H1 (cell line): ENCODE measurements around the gene SPTLC3. TPM values are rescaled to one million over a fixed set of nuclear protein-coding genes. Genes with fewer than 3 reads are reported as not detected.
A peak's percentile ranks its signal among the peaks of the same experiment; 100 is the strongest.

Experiments used
- CTCF ChIA-PET: fragments of 300-600 bp; sonication (Branson Sonifier 250); formaldehyde crosslinking; loops from one replicate; lab custom pipeline; 2021; ENCODE audit not compliant: partially characterized antibody; lab: Charles Lee
- POLR2A ChIA-PET: fragments of 300-600 bp; sonication (Branson Sonifier 250); formaldehyde crosslinking; loops from one replicate; lab custom pipeline; 2021; ENCODE audit warnings: inconsistent platforms; ENCODE audit not compliant: partially characterized antibody; lab: Charles Lee
- DNase-seq, 2 experiments: peaks; one replicate each; pipeline versions ENCODE4 v3.0.0 to v3.0.0-alpha.2; 2010 to 2022; ENCODE audit warnings: low spot score in 2 of 2, low read depth in 1 of 2, mixed read lengths in 1 of 2
- FAIRE-seq: peaks from 2 replicates; lab custom pipeline; 2011; peaks lifted over from hg19 to GRCh38; lab: Jason Lieb, UNC
- H2AFZ ChIP-seq: 2 replicates; pipeline ENCODE4 v1.8.1; 2012; ENCODE audit warnings: low read length, inconsistent platforms
- H2AK5ac ChIP-seq: 2 replicates; pipeline ENCODE4 v1.6.1; 2013; ENCODE audit warnings: low read depth, low read length
- H2BK120ac ChIP-seq: replicated peaks from 2 replicates; pipeline ENCODE3; 2013; ENCODE audit warnings: low read depth, low read length, inconsistent platforms
- H2BK12ac ChIP-seq: 2 replicates; pipeline ENCODE4 v1.6.1; 2013; ENCODE audit warnings: low read depth, low read length
- H2BK15ac ChIP-seq: 2 replicates; pipeline ENCODE4 v1.6.1; 2013; ENCODE audit warnings: low read length
- H2BK20ac ChIP-seq: 2 replicates; pipeline ENCODE4 v1.6.1; 2013; ENCODE audit warnings: low read length
- H2BK5ac ChIP-seq: 2 replicates; pipeline ENCODE4 v1.6.1; 2013; ENCODE audit warnings: low read depth, low read length
- H3K14ac ChIP-seq: 2 replicates; pipeline ENCODE4 v1.6.1; 2013; ENCODE audit warnings: inconsistent platforms; ENCODE audit not compliant: insufficient read length
- H3K18ac ChIP-seq: 2 replicates; pipeline ENCODE4 v1.6.1; 2013; ENCODE audit warnings: low read length; ENCODE audit errors: extremely low read depth
- H3K23ac ChIP-seq: 2 replicates; pipeline ENCODE4 v1.6.1; 2013; ENCODE audit warnings: inconsistent platforms; ENCODE audit not compliant: insufficient read length
- H3K23me2 ChIP-seq: 2 replicates; pipeline ENCODE4 v1.6.1; 2013; ENCODE audit warnings: low read depth, low read length
- H3K27ac ChIP-seq: 2 replicates; pipeline ENCODE4 v1.6.1; 2011; ENCODE audit warnings: low read depth, low read length, inconsistent platforms
- H3K27me3 ChIP-seq, 4 experiments: replicated peaks in 1 of 4; 1 replicate in 1 of 4; 2 replicates in 3 of 4; pipeline versions ENCODE4 v1.6.1 to v1.8.1; 2011 to 2013; ENCODE audit warnings: low read length in 3 of 4, mild to moderate bottlenecking in 3 of 4, inconsistent platforms in 2 of 4, mixed read lengths in 2 of 4, moderate library complexity in 1 of 4; ENCODE audit not compliant: control insufficient read depth in 3 of 4, insufficient read depth in 3 of 4; ENCODE audit errors: extremely low read depth in 1 of 4
- H3K36me3 ChIP-seq, 4 experiments: 2 replicates each; pipeline versions ENCODE4 v1.6.1 to v1.8.1; 2011 to 2013; ENCODE audit warnings: mild to moderate bottlenecking in 4 of 4, low read length in 3 of 4, moderate library complexity in 2 of 4, control low read depth in 1 of 4, inconsistent platforms in 1 of 4; ENCODE audit not compliant: insufficient read depth in 4 of 4, control insufficient read depth in 2 of 4
- H3K4ac ChIP-seq: replicated peaks from 2 replicates; pipeline ENCODE3; 2013; ENCODE audit warnings: low read length, low read depth, mixed read lengths, inconsistent platforms; ENCODE audit not compliant: insufficient read length
- H3K4me1 ChIP-seq, 4 experiments: replicated peaks in 1 of 4; 1 replicate in 1 of 4; 2 replicates in 3 of 4; pipeline versions ENCODE4 v1.6.1 to v1.8.1; 2011 to 2013; ENCODE audit warnings: low read length in 3 of 4, inconsistent platforms in 2 of 4, mixed read lengths in 1 of 4; ENCODE audit not compliant: insufficient read depth in 4 of 4, control insufficient read depth in 3 of 4
- H3K4me2 ChIP-seq, 2 experiments: 2 replicates each; pipeline versions ENCODE4 v1.6.1 to v1.8.1; 2011 to 2013; ENCODE audit warnings: low read depth in 2 of 2, low read length in 2 of 2, control low read depth in 1 of 2, inconsistent platforms in 1 of 2, mild to moderate bottlenecking in 1 of 2; ENCODE audit not compliant: insufficient read depth in 1 of 2
- H3K4me3 ChIP-seq, 4 experiments: fragments of 200-600, 300-600 bp in 1 of 4; sonication (generic), shearing (Covaris generic), sonication (Bioruptor Twin) in 1 of 4; 2 replicates each; pipeline versions ENCODE4 v1.5.1 to v1.8.1; 2011 to 2016; ENCODE audit warnings: low read length in 4 of 4, low read depth in 3 of 4, control low read depth in 2 of 4, inconsistent platforms in 2 of 4, mild to moderate bottlenecking in 2 of 4, mixed read lengths in 1 of 4, moderate library complexity in 1 of 4; ENCODE audit not compliant: insufficient read depth in 2 of 4; ENCODE audit errors: extremely low read depth in 1 of 4
- H3K56ac ChIP-seq: replicated peaks from 2 replicates; pipeline ENCODE3; 2013; ENCODE audit warnings: low read depth, mild to moderate bottlenecking, mixed read lengths, low read length, inconsistent platforms; ENCODE audit not compliant: insufficient read length
- H3K79me1 ChIP-seq: 2 replicates; pipeline ENCODE4 v1.6.1; 2013; ENCODE audit warnings: low read depth, low read length, control low read depth
- H3K79me2 ChIP-seq, 2 experiments: 2 replicates each; pipeline versions ENCODE4 v1.6.1 to v1.8.1; 2012 to 2013; ENCODE audit warnings: low read length in 2 of 2, mild to moderate bottlenecking in 2 of 2, inconsistent platforms in 1 of 2; ENCODE audit not compliant: insufficient read depth in 2 of 2, control insufficient read depth in 1 of 2
- H3K9ac ChIP-seq, 4 experiments: replicated peaks in 1 of 4; 1 replicate in 1 of 4; 2 replicates in 3 of 4; pipeline versions ENCODE4 v1.6.1 to v1.8.1; 2011 to 2013; ENCODE audit warnings: low read depth in 3 of 4, low read length in 3 of 4, control low read depth in 2 of 4, mild to moderate bottlenecking in 2 of 4, moderate library complexity in 2 of 4, inconsistent platforms in 1 of 4; ENCODE audit errors: extremely low read depth in 1 of 4
- H3K9me3 ChIP-seq, 2 experiments: 2 replicates each; pipeline versions ENCODE4 v1.6.1 to v1.8.1; 2012 to 2013; ENCODE audit warnings: mild to moderate bottlenecking in 2 of 2, moderate library complexity in 2 of 2, control low read depth in 1 of 2, inconsistent platforms in 1 of 2, low read depth in 1 of 2, low read length in 1 of 2, mixed read lengths in 1 of 2; ENCODE audit not compliant: insufficient read depth in 2 of 2
- H4K20me1 ChIP-seq, 2 experiments: replicated peaks in 1 of 2; 2 replicates each; pipeline versions ENCODE3 to v1.8.1; 2011 to 2013; ENCODE audit warnings: inconsistent platforms in 2 of 2, low read length in 2 of 2, mild to moderate bottlenecking in 1 of 2; ENCODE audit not compliant: insufficient read depth in 2 of 2, control insufficient read depth in 1 of 2
- H4K5ac ChIP-seq: 2 replicates; pipeline ENCODE4 v1.6.1; 2013; ENCODE audit warnings: low read length, low read depth, mixed read lengths, inconsistent platforms; ENCODE audit not compliant: insufficient read length
- H4K8ac ChIP-seq: 2 replicates; pipeline ENCODE4 v1.8.0; 2013; ENCODE audit warnings: mild to moderate bottlenecking, moderate library complexity, low read length, inconsistent platforms; ENCODE audit not compliant: insufficient read depth; ENCODE audit errors: extremely low read depth
- H4K91ac ChIP-seq: replicated peaks from 2 replicates; pipeline ENCODE3; 2013; ENCODE audit warnings: low read length, mixed read lengths, inconsistent platforms; ENCODE audit not compliant: insufficient read length
- EGR1 ChIP-seq: IDR thresholded peaks from 2 replicates; pipeline ENCODE4 v1.6.1; 2011; ENCODE audit warnings: low read depth, low read length, borderline replicate concordance
- MAFK ChIP-seq: IDR thresholded peaks from 2 replicates; pipeline ENCODE4 v1.6.1; 2012; ENCODE audit warnings: low read depth, mild to moderate bottlenecking, improper control_type of control experiment, low read length
- POLR2AphosphoS5 ChIP-seq: IDR thresholded peaks from 2 replicates; pipeline ENCODE4 v1.6.1; 2011; ENCODE audit warnings: low read depth, low read length
- SP1 ChIP-seq: IDR thresholded peaks from 2 replicates; pipeline ENCODE4 v1.6.1; 2011; ENCODE audit warnings: low read depth, low read length
- TCF12 ChIP-seq: IDR thresholded peaks from 2 replicates; pipeline ENCODE4 v1.6.1; 2011; ENCODE audit warnings: low read depth, mild to moderate bottlenecking, low read length
- WGBS, 2 experiments: shearing (Covaris generic) in 1 of 2; methylation state at CpG; one replicate each; pipeline versions ENCODE4 v1.1.6 to v1.1.7; 2013 to 2015; ENCODE audit warnings: low lambda C conversion rate in 2 of 2, mixed read lengths in 2 of 2, inconsistent platforms in 1 of 2, low coverage in 1 of 2, missing lambda C conversion rate in 1 of 2; ENCODE audit not compliant: insufficient replicate concordance in 2 of 2, insufficient coverage in 1 of 2, insufficient read length in 1 of 2; ENCODE audit errors: extremely low coverage in 1 of 2, missing lambda C conversion rate in 1 of 2; 5-methylcytosine and 5-hydroxymethylcytosine counted together
- polyA plus RNA-seq, 7 experiments: library from polyadenylated mRNA; depleted of rRNA in 3 of 7; stranded (reverse) in 5 of 7; unstranded in 2 of 7; fragments of >200 nt in 5 of 7; fragments of 200-250 nt in 2 of 7; gene quantifications; 1 replicate in 5 of 7; 2 replicates in 1 of 7; 4 replicates in 1 of 7; pipeline versions ENCODE4 v1.2.1 to v1.2.3, GENCODE V29; 2011 to 2013; ENCODE audit warnings: missing spikeins in 2 of 7, mixed read lengths in 2 of 7
- total RNA-seq: library from RNA; stranded (reverse); fragmentation: NEBNext Ultra II Directional; extraction: Animal tissue kit (Norgen Biotek cat#: 25700); gene quantifications from 2 replicates; pipeline ENCODE4 v1.2.1, GENCODE V29; 2021

SPTLC3 gene
- total and polyA plus RNA-seq, 2 of the 8 experiments (the other 6 are each of a cell fraction or from before 2014, with no cell fraction given): 0.23 to 0.82 TPM

DNA sequence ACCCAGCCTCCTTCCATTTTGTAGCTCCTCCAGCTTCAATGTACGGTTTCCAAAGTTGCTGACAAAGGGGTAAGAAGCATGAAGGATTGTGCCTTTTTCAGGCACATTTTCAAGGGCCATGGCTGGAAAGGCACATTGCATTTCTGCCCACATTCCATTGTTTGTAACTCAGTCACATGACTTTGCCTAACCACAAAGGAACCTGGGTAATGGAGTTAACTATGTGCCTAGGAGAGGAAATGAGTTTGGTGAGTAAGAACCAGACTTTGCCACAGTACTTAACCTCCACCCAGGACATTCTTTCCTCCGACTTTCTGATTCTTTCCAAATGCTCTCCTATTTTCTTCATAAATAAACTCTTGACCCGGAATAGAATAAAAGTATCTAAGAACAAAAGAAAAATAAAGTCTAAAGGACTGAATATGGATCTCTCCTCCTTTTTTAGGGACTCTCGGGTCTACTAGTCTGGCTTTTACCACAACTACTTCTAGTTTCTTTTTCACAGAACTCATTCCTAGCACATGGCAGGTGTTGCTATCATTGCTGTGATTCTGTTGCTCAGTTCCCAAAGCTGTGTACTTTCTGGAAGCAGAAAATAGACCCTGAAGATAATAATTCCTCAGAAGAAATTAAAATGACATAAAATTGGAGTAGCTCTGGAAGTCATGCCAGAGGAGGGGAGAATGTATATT is 130.8 kb downstream of the SPTLC3 start:
- H3K56ac ChIP-seq: no peak overlapping the region
- FAIRE-seq (no peak), DNase-seq (no peak)
- no peak overlapping the region for H3K4me2 ChIP-seq
- H3K4ac ChIP-seq: no peak overlapping the region
- no peak overlapping the region for H3K23ac ChIP-seq
- H3K23me2 ChIP-seq: no peaks in the 10 kb centered on the region
- no peak overlapping the region for H4K8ac ChIP-seq
- no peaks in the 10 kb centered on the region for H3K79me1 ChIP-seq
- no peak overlapping the region for H2BK12ac ChIP-seq
- no peaks in the 10 kb centered on the region for H4K20me1 ChIP-seq
- no peak overlapping the region for H2BK120ac ChIP-seq
- H3K4me1 ChIP-seq: no peaks in the 10 kb centered on the region
- no peaks in the 10 kb centered on the region for H3K27me3 ChIP-seq
- no peak overlapping the region for H3K9ac ChIP-seq
- no peak overlapping the region for H3K14ac ChIP-seq
- H4K91ac ChIP-seq: no peak overlapping the region
- POLR2A ChIA-PET: no interaction called here
- H3K4me3 ChIP-seq: no peak overlapping the region
- WGBS, 2 experiments: 88% methylated on average over 4 of the region's 4 CpGs; no CpG with 5 or more reads in 1 of the 2 experiments
- H3K27ac ChIP-seq: no peak overlapping the region
- peak overlapping the region; percentile 63; the same call in 1 of the 2 replicates for H2AFZ ChIP-seq
- no peak overlapping the region for H2BK20ac ChIP-seq
- no peaks in the 10 kb centered on the region for H3K36me3 ChIP-seq
- no peaks in the 10 kb centered on the region for H3K79me2 ChIP-seq
- H2BK5ac ChIP-seq: no peak overlapping the region
- no peaks in the 10 kb centered on the region for H3K9me3 ChIP-seq
- no peak overlapping the region for H2AK5ac ChIP-seq
- CTCF ChIA-PET: interaction anchor here (0.6 to 1.8 kb wide), 3 partner anchors 14 to 75 kb away, joined by 3 to 7 read pairs (median 3); no protein-coding TSS in a partner anchor
- no peak overlapping the region for H2BK15ac ChIP-seq
- H3K18ac ChIP-seq: no peak overlapping the region
- no peak overlapping the region for H4K5ac ChIP-seq
- TF ChIP-seq POLR2AphosphoS5 (no peak), MAFK (no peak), SP1 (no peak), EGR1 (no peak), TCF12 (no peak)
